ENCODE results near the gene DOCK3. TPM values are rescaled to one million over a fixed set of nuclear protein-coding genes. Genes with fewer than 3 reads are reported as not detected.

The DOCK3 gene
- total RNA-seq, 4 donors from 2014 or later: 5.5 to 10.0 (median 8.7) TPM

DNA sequence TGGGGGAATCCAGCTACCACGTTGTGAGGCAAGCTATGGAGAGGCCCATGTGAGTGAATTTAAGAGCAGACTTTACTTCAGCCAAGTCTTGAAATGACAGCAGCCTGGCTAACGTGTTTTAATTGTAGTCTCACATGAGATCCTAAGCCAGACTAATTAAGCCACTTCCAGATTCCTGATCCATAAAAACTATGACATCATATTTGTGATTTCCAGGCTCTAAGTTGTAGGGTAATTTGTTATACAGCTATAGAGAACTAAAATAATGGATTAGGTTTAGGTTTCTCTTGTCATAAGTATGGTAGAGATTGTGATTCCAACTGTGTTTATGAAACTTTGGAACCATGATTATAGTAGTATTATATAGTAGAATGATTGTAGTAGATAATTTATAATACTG lies 329.5 kb downstream of the DOCK3 start:
- H3K27me3 ChIP-seq: no peaks in the 10 kb centered on the region
- no peaks in the 10 kb centered on the region for H3K36me3 ChIP-seq
- no peak overlapping the region for H3K27ac ChIP-seq
- H3K9me3 ChIP-seq: no peaks in the 10 kb centered on the region
- no peak for ATAC-seq
- no peak overlapping the region for H3K4me3 ChIP-seq
- H3K4me1 ChIP-seq: no peaks in the 10 kb centered on the region
- TF ChIP-seq POLR2A (IDR thresholded peaks at IDR 0.05) (no peak), EP300 (IDR thresholded peaks at IDR 0.05) (no peak), POLR2AphosphoS5 (IDR thresholded peaks at IDR 0.05) (no peak)
- TF ChIP-seq, protein P1, sequence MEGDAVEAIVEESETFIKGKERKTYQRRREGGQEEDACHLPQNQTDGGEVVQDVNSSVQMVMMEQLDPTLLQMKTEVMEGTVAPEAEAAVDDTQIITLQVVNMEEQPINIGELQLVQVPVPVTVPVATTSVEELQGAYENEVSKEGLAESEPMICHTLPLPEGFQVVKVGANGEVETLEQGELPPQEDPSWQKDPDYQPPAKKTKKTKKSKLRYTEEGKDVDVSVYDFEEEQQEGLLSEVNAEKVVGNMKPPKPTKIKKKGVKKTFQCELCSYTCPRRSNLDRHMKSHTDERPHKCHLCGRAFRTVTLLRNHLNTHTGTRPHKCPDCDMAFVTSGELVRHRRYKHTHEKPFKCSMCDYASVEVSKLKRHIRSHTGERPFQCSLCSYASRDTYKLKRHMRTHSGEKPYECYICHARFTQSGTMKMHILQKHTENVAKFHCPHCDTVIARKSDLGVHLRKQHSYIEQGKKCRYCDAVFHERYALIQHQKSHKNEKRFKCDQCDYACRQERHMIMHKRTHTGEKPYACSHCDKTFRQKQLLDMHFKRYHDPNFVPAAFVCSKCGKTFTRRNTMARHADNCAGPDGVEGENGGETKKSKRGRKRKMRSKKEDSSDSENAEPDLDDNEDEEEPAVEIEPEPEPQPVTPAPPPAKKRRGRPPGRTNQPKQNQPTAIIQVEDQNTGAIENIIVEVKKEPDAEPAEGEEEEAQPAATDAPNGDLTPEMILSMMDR (IDR thresholded peaks at IDR 0.05): no peak
- 0 to 23% methylated on average over 1 to 2 of the region's 2 CpGs for WGBS, 2 donors (ENCODE audit: low coverage in 1 of 2)

DNA sequence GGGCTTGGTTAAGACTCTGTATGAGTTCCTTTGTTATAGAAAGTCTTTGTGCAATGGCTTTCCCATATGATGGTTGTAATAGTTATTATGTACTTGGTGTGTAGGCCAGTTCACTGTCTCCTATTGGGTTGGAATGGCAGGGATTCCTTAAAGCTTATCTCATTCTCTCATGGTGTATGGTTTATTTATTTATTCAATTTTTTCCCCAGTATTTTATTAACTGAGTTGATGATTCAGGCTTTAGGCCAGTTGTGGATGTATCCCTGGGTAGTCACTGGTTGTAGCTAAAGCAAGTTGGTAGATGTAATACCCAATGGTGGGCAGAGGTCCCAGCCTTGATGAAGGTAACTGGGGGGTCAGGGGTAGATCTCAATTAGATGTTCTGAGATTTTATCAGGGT lies 349.4 kb downstream of the DOCK3 start:
- no peak overlapping the region for H3K27ac ChIP-seq
- TF ChIP-seq, protein P1 (IDR thresholded peaks at IDR 0.05): no peak
- no peak for TF ChIP-seq POLR2A (IDR thresholded peaks at IDR 0.05)
- no peak for TF ChIP-seq EP300 (IDR thresholded peaks at IDR 0.05)
- TF ChIP-seq POLR2AphosphoS5 (IDR thresholded peaks at IDR 0.05): no peak
- H3K36me3 ChIP-seq: no peaks in the 10 kb centered on the region
- no peaks in the 10 kb centered on the region for H3K27me3 ChIP-seq
- ATAC-seq: no peak
- H3K9me3 ChIP-seq: no peaks in the 10 kb centered on the region
- H3K4me1 ChIP-seq: no peaks in the 10 kb centered on the region
- H3K4me3 ChIP-seq: no peak overlapping the region

DNA sequence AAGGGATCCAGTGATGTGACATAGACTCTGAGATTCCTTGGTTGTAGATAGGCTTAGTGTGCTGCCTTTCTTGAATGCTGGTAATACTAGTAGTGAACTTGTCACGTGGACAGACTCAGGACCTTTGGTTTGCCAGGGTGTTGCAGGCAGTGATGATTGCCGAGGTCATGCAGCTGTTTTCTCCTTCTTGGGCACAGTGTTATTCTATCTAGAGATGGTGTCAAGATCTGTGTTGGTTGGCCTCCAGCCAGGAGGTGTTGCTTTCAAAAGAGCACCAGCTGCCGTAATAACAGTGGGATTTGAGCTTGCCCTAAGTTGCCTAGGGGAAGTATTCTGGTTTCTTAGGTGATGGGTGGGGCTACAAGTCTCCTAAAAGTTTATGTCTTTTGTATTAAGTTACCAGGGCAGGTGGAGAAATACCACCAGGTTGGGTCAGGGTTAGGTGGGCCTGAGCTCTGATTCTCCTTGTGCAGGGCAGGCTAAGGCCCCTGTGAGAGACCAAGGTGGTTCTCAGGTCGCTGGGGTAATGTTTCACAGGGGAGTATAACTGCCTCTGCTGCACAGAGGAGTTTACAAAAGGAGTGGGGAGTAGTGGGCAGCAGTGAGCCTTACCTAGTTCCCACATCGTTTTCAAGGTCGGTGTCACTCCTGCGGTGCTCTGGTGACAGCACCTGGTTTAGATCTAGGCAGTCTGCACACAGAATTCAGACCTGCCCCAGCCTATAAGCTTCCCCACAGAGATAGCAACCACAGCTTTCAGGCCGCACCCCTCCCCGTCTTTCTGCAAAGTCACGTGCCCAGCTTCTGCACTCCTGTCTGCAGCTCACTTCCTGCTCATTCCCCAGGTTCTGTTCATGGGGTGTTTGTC lies 350.3 kb downstream of the DOCK3 start:
- no peaks in the 10 kb centered on the region for H3K27me3 ChIP-seq
- ATAC-seq: no peak
- H3K36me3 ChIP-seq: no peaks in the 10 kb centered on the region
- TF ChIP-seq POLR2A (IDR thresholded peaks at IDR 0.05) (no peak), EP300 (IDR thresholded peaks at IDR 0.05) (no peak), POLR2AphosphoS5 (IDR thresholded peaks at IDR 0.05) (no peak)
- TF ChIP-seq, protein P1 (IDR thresholded peaks at IDR 0.05): no peak
- H3K9me3 ChIP-seq: no peaks in the 10 kb centered on the region
- H3K4me1 ChIP-seq: no peaks in the 10 kb centered on the region
- no peak overlapping the region for H3K4me3 ChIP-seq
- no peak overlapping the region for H3K27ac ChIP-seq
- WGBS, 2 donors (ENCODE audit: low coverage in 1 of 2): 35 to 40% methylated on average over 4 to 10 of the region's 10 CpGs

DNA sequence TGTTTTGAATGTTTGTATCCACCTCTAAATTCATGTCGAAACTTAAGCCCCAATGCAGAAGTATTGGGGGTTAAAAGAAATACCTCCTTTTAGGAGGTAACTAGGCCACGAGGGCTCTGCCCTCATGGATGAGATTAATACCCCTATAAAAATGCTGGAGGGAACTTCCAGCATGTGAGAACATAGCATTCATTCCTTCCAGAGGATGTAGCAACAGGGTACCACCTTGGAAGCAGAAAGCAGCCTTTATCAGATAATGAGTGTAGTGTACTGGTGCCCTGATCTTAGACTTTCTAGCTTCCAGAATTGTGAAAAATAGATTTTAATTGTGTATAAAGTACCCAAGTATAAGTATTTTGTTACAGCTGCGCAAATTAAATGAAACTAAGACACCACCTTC lies 356.9 kb downstream of the DOCK3 start:
- TF ChIP-seq POLR2AphosphoS5 (IDR thresholded peaks at IDR 0.05) (no peak), EP300 (IDR thresholded peaks at IDR 0.05) (no peak), POLR2A (IDR thresholded peaks at IDR 0.05) (no peak)
- TF ChIP-seq, protein P1 (IDR thresholded peaks at IDR 0.05): no peak
- Histone ChIP-seq H3K27me3 (no peaks in the 10 kb centered on the region), H3K36me3 (no peaks in the 10 kb centered on the region), H3K4me3 (no peak overlapping the region), H3K9me3 (no peaks in the 10 kb centered on the region), H3K27ac (no peak overlapping the region), H3K4me1 (no peaks in the 10 kb centered on the region)
- WGBS, 2 donors (ENCODE audit: low coverage in 1 of 2): 73% methylated on average over 3 of the region's 3 CpGs
- ATAC-seq: no peak

DNA sequence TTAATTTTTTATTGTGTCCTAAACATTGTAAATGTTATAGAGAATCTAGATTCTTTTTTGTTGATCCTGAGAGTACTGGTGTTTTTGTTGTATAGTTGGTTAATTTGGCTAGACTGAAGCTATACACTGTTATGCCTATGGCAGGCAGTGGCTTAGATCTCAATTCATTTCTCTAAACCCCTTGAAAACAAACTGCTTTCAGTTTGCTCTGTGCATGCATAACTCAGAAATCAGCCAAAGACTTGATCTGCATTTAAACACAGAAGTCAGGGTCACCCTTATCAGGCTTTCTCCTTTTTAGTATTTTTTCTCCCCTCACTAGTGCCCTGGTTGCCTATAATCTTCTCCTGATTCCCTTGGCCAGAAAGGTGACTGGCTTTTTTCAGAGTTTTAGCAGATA lies 360.9 kb downstream of the DOCK3 start:
- no peak for ATAC-seq
- Histone ChIP-seq H3K4me3 (no peak overlapping the region), H3K9me3 (no peaks in the 10 kb centered on the region), H3K4me1 (no peaks in the 10 kb centered on the region), H3K27ac (no peak overlapping the region), H3K36me3 (no peaks in the 10 kb centered on the region), H3K27me3 (no peaks in the 10 kb centered on the region)
- TF ChIP-seq, protein P1 (IDR thresholded peaks at IDR 0.05): no peak
- TF ChIP-seq EP300 (IDR thresholded peaks at IDR 0.05): no peak

Measured in gastroesophageal sphincter (tissue), 4 donors.